DND-41 (cell line): Measurements from ENCODE around the gene UTS2.

Experiments used
- ATAC-seq: fragments of 200-7000 bp; cut with Tn5 transposase; 3 replicates; pipeline ENCODE4 v1.9.1; 2021; ENCODE audit warnings: low read depth; ENCODE audit not compliant: insufficient read depth
- DNase-seq: peaks from one replicate; pipeline ENCODE4 v3.0.0-alpha.2; 2020
- H2AFZ ChIP-seq: 2 replicates; pipeline ENCODE4 v1.6.0; 2012; ENCODE audit warnings: low read depth, low read length
- H3K27ac ChIP-seq: 2 replicates; pipeline ENCODE4 v1.5.1; 2012; ENCODE audit warnings: low read length, inconsistent platforms
- H3K27me3 ChIP-seq: fragments of 200-600 bp; sonication (generic); 2 replicates; pipeline ENCODE4 v1.6.0; 2012; ENCODE audit warnings: low read length, mild to moderate bottlenecking, inconsistent platforms; ENCODE audit not compliant: insufficient read depth, poor library complexity
- H3K36me3 ChIP-seq: 2 replicates; pipeline ENCODE4 v1.5.1; 2012; ENCODE audit warnings: low read length, inconsistent platforms; ENCODE audit not compliant: insufficient read depth
- H3K4me1 ChIP-seq: 2 replicates; pipeline ENCODE4 v1.5.1; 2012; ENCODE audit warnings: mild to moderate bottlenecking, low read length; ENCODE audit not compliant: insufficient read depth
- H3K4me2 ChIP-seq: 2 replicates; pipeline ENCODE4 v1.6.0; 2012; ENCODE audit warnings: mild to moderate bottlenecking, moderate library complexity, low read length, inconsistent platforms; ENCODE audit not compliant: insufficient read depth
- H3K4me3 ChIP-seq, 2 experiments: fragments of 200-600 bp in 1 of 2; shearing (Covaris generic) in 1 of 2; 2 replicates each; pipeline ENCODE4 v1.5.1; 2012 to 2016; ENCODE audit warnings: inconsistent platforms in 2 of 2, low read length in 2 of 2, mild to moderate bottlenecking in 2 of 2, low read depth in 1 of 2, moderate library complexity in 1 of 2
- H3K79me2 ChIP-seq: 2 replicates; pipeline ENCODE4 v1.6.0; 2012; ENCODE audit warnings: low read length, inconsistent platforms; ENCODE audit not compliant: insufficient read depth
- H3K9ac ChIP-seq: 2 replicates; pipeline ENCODE4 v1.6.0; 2012; ENCODE audit warnings: low read depth, mild to moderate bottlenecking, inconsistent platforms, low read length, moderate library complexity
- H3K9me3 ChIP-seq: 2 replicates; pipeline ENCODE4 v1.5.1; 2012; ENCODE audit warnings: low read length, moderate library complexity, mild to moderate bottlenecking, inconsistent platforms; ENCODE audit not compliant: insufficient read depth, severe bottlenecking
- H4K20me1 ChIP-seq: 2 replicates; pipeline ENCODE4 v1.6.0; 2012; ENCODE audit warnings: low read length; ENCODE audit not compliant: insufficient read depth
- CTCF ChIP-seq: IDR thresholded peaks from 2 replicates; pipeline ENCODE4 v1.5.1; 2012; ENCODE audit warnings: borderline replicate concordance, low read length, moderate library complexity, mild to moderate bottlenecking; ENCODE audit not compliant: poor library complexity, severe bottlenecking; ENCODE audit errors: extremely low read depth
- EZH2 ChIP-seq: IDR thresholded peaks from 3 replicates; pipeline ENCODE4 v1.6.1; 2012; ENCODE audit warnings: borderline replicate concordance, low read depth, mild to moderate bottlenecking, moderate library complexity, low read length, inconsistent platforms; ENCODE audit not compliant: severe bottlenecking

The UTS2 gene

GRCh38 chr1:7868070-7868780 lies 15.4 kb upstream of the UTS2 start:
- Histone ChIP-seq H3K27me3 (no peaks in the 10 kb centered on the region), H3K36me3 (no peaks in the 10 kb centered on the region), H4K20me1 (no peaks in the 10 kb centered on the region), H3K4me2 (no peak overlapping the region), H3K4me1 (no peaks in the 10 kb centered on the region), H3K9ac (no peak overlapping the region), H3K4me3 (no peak overlapping the region), H3K9me3 (no peaks in the 10 kb centered on the region), H2AFZ (no peak overlapping the region), H3K27ac (no peak overlapping the region), H3K79me2 (no peaks in the 10 kb centered on the region)
- DNase-seq (no peak), ATAC-seq (no peak)
- TF ChIP-seq CTCF (no peak), EZH2 (no peak)

GRCh38 chr1:7865978-7866377 lies 13.1 kb upstream of the UTS2 start:
- no peaks in the 10 kb centered on the region for H4K20me1 ChIP-seq
- no peak overlapping the region for H3K4me2 ChIP-seq
- no peaks in the 10 kb centered on the region for H3K27me3 ChIP-seq
- no peak for ATAC-seq
- no peak overlapping the region for H3K27ac ChIP-seq
- no peaks in the 10 kb centered on the region for H3K4me1 ChIP-seq
- no peak overlapping the region for H3K4me3 ChIP-seq
- TF ChIP-seq EZH2: no peak
- no peak for TF ChIP-seq CTCF
- H3K79me2 ChIP-seq: no peaks in the 10 kb centered on the region
- H3K9me3 ChIP-seq: no peaks in the 10 kb centered on the region
- H3K9ac ChIP-seq: no peak overlapping the region
- H2AFZ ChIP-seq: no peak overlapping the region
- H3K36me3 ChIP-seq: no peaks in the 10 kb centered on the region
- DNase-seq: no peak

GRCh38 chr1:7863756-7864328 lies 11.0 kb upstream of the UTS2 start:
- Histone ChIP-seq H4K20me1 (no peaks in the 10 kb centered on the region), H3K79me2 (no peaks in the 10 kb centered on the region), H3K27ac (no peak overlapping the region), H3K9me3 (no peaks in the 10 kb centered on the region), H3K4me1 (no peaks in the 10 kb centered on the region), H2AFZ (no peak overlapping the region), H3K27me3 (no peaks in the 10 kb centered on the region), H3K36me3 (no peaks in the 10 kb centered on the region), H3K4me3 (no peak overlapping the region), H3K9ac (no peak overlapping the region), H3K4me2 (no peak overlapping the region)
- no peak for DNase-seq
- no peak for ATAC-seq
- no peak for TF ChIP-seq CTCF
- no peak for TF ChIP-seq EZH2
